Naive B cell (primary cell): ENCODE data around the gene KIF6. TPM values are rescaled to one million over a fixed set of nuclear protein-coding genes. Genes with fewer than 3 reads are reported as not detected.
"Not testable (repeated sequence)": the region's sequence is repeated elsewhere in the genome, so short reads cannot be mapped to it uniquely, and the experiment has no call there.

Experiments
- ATAC-seq, 2 donors: fragments of 150-1000 bp; cut with Tn5 transposase; 2 replicates each; pipeline ENCODE4 v1.10.0; 2021; ENCODE audit warnings: low read depth in 2 of 2, mild to moderate bottlenecking in 2 of 2, moderate library complexity in 2 of 2
- DNase-seq: peaks from one replicate; pipeline ENCODE4 v3.0.0; 2022
- H3K27ac Mint-ChIP-seq, 6 donors: one replicate each; pipeline ENCODE4 v1.8.0; 2020 to 2022; ENCODE audit warnings: mild to moderate bottlenecking in 6 of 6, mixed read lengths in 6 of 6, moderate library complexity in 5 of 6, inconsistent platforms in 2 of 6
- H3K27me3 Mint-ChIP-seq, 3 donors: one replicate each; pipeline ENCODE4 v1.8.0; 2021 to 2022; ENCODE audit warnings: mixed read lengths in 3 of 3, mild to moderate bottlenecking in 1 of 3
- H3K36me3 Mint-ChIP-seq, 2 donors: one replicate each; pipeline ENCODE4 v1.8.0; 2020 to 2022; ENCODE audit warnings: mixed read lengths in 2 of 2, inconsistent platforms in 1 of 2, mild to moderate bottlenecking in 1 of 2
- H3K4me1 Mint-ChIP-seq, 3 donors: one replicate each; pipeline ENCODE4 v1.8.0; 2020 to 2022; ENCODE audit warnings: mixed read lengths in 3 of 3, inconsistent platforms in 1 of 3, mild to moderate bottlenecking in 1 of 3, moderate library complexity in 1 of 3
- H3K4me3 Mint-ChIP-seq, 8 donors: one replicate each; pipeline ENCODE4 v1.8.0; 2020 to 2022; ENCODE audit warnings: mild to moderate bottlenecking in 8 of 8, mixed read lengths in 8 of 8, moderate library complexity in 8 of 8, inconsistent platforms in 2 of 8
- H3K9me3 Mint-ChIP-seq, 7 donors: one replicate each; pipeline ENCODE4 v1.8.0; 2020 to 2022; ENCODE audit warnings: mixed read lengths in 7 of 7, mild to moderate bottlenecking in 5 of 7, inconsistent platforms in 2 of 7, moderate library complexity in 1 of 7
- polyA plus RNA-seq, 6 donors: library from polyadenylated mRNA; unstranded; fragments of 300-500 nt; fragmentation: Illumina TruSeq; gene quantifications; one replicate each; pipeline ENCODE4 v1.2.3, GENCODE V29; 2021; ENCODE audit warnings: low read depth in 6 of 6

KIF6 gene
- polyA plus RNA-seq, 6 donors from 2014 or later: 0.16 to 0.19 TPM; not detected in 4

DNA sequence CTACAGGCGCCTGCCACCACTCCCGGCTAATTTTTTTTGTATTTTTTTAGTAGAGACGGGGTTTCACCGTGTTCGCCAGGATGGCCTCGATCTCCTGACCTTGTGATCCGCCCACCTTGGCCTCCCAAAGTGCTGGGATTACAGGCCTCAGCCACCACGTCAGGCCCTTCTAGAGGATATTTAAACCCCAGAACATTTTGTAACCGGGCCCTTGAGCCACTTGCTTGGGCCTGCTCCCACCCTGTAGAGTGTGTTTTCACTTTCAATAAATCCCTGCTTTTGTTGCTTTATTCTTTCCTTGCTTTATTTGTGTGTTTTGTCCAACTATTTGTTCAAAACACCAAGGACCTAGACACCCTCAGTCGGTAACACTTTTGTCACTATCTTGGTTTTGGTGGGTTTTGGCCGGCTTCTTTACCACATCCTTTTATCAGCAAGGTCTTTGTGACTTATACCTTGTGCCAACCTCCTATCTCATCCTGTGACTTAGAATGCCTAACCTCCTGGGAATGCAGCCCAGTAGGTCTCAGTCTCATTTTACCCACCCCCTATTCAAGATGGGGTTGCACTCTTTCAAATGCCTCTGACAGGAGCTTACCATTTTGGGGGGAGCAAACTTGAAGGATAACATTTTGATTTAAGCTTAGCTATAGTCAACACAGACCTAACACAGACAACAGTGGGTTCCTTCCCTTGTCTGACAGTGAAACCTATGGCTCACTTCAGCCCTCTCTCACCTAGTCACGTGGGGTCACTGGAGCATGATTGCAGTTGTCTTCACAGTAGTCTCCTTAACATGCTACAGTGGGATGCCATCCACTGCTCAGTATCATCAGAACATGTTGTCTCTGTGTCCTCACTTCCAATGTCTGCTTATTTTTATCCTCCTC is 27.9 kb upstream of the KIF6 start:
- Mint-ChIP-seq H3K27ac (no peak overlapping the region), H3K9me3 (peaks cover 0 to 5% (median 0%) of the 10 kb centered on the region in 7 donors), H3K36me3 (no peaks in the 10 kb centered on the region), H3K4me3 (no peak overlapping the region), H3K27me3 (peaks cover 6 to 10% (median 7%) of the 10 kb centered on the region in 3 donors), H3K4me1 (no peaks in the 10 kb centered on the region)
- DNase-seq (no peak), ATAC-seq (no peak)

- Mint-ChIP-seq H3K9me3 (peaks cover 0 to 12% (median 4%) of the 10 kb centered on the region in 7 donors), H3K27me3 (peaks cover 0 to 15% (median 0%) of the 10 kb centered on the region in 3 donors), H3K36me3 (no peaks in the 10 kb centered on the region), H3K4me3 (no peak overlapping the region), H3K27ac (no peak overlapping the region), H3K4me1 (no peaks in the 10 kb centered on the region)
- no peak for DNase-seq
- ATAC-seq: no peak
Observed at GRCh38 chr6:39746795-39747194, 21.6 kb upstream of the KIF6 start.

GRCh38 chr6:39733704-39734103 is 8.5 kb upstream of the KIF6 start:
- peaks cover 26 to 49% (median 33%) of the 10 kb centered on the region in 3 donors for H3K27me3 Mint-ChIP-seq
- DNase-seq (no peak), ATAC-seq (no peak)
- no peaks in the 10 kb centered on the region for H3K4me1 Mint-ChIP-seq
- no peak overlapping the region for H3K27ac Mint-ChIP-seq
- H3K36me3 Mint-ChIP-seq: no peaks in the 10 kb centered on the region
- no peak overlapping the region for H3K4me3 Mint-ChIP-seq
- H3K9me3 Mint-ChIP-seq: peaks cover 0 to 13% (median 5%) of the 10 kb centered on the region in 7 donors

- Mint-ChIP-seq H3K27ac (no peak overlapping the region), H3K27me3 (peaks cover 29 to 39% (median 33%) of the 10 kb centered on the region in 3 donors), H3K4me1 (no peaks in the 10 kb centered on the region), H3K9me3 (peaks cover 0 to 4% (median 0%) of the 10 kb centered on the region in 7 donors), H3K4me3 (no peak overlapping the region), H3K36me3 (no peaks in the 10 kb centered on the region)
- DNase-seq (no peak), ATAC-seq (no peak)
Observed at GRCh38 chr6:39731565-39731964, 6.4 kb upstream of the KIF6 start.

- peaks cover 22 to 40% (median 24%) of the 10 kb centered on the region in 3 donors for H3K27me3 Mint-ChIP-seq
- peaks cover 4 to 5% (median 4%) of the 10 kb centered on the region in 3 donors for H3K4me1 Mint-ChIP-seq
- H3K36me3 Mint-ChIP-seq: no peaks in the 10 kb centered on the region
- H3K27ac Mint-ChIP-seq: no peak overlapping the region
- no peak overlapping the region for H3K4me3 Mint-ChIP-seq
- no peak for DNase-seq
- H3K9me3 Mint-ChIP-seq: peaks cover 0 to 3% (median 0%) of the 10 kb centered on the region in 7 donors
- no peak for ATAC-seq
Observed at GRCh38 chr6:39729945-39730344, 4.7 kb upstream of the KIF6 start.

- Mint-ChIP-seq H3K4me3 (peak overlapping the region in 7 of 8 donors; percentile 39 to 96 (median 90)), H3K27ac (no peak overlapping the region), H3K9me3 (peaks cover 0 to 7% (median 0%) of the 10 kb centered on the region in 7 donors), H3K27me3 (peaks cover 0 to 7% (median 4%) of the 10 kb centered on the region in 3 donors), H3K4me1 (peaks cover 4 to 10% (median 8%) of the 10 kb centered on the region in 3 donors), H3K36me3 (no peaks in the 10 kb centered on the region)
- DNase-seq (no peak), ATAC-seq (no peak)
Observed at GRCh38 chr6:39725632-39725997, 407 bp upstream of the KIF6 start.

- peak overlapping the region in 1 of 6 donors; percentile 22 for H3K27ac Mint-ChIP-seq
- not testable (repeated sequence) for ATAC-seq, H3K36me3 Mint-ChIP-seq, H3K9me3 Mint-ChIP-seq, H3K4me1 Mint-ChIP-seq, DNase-seq, H3K4me3 Mint-ChIP-seq
- peaks cover 0 to 14% (median 8%) of the 10 kb centered on the region in 3 donors for H3K27me3 Mint-ChIP-seq
Observed at GRCh38 chr6:39723350-39723749, 1.9 kb downstream of the KIF6 start.

- no peak overlapping the region for H3K4me3 Mint-ChIP-seq
- H3K36me3 Mint-ChIP-seq: no peaks in the 10 kb centered on the region
- no peak for ATAC-seq
- H3K9me3 Mint-ChIP-seq: no peaks in the 10 kb centered on the region
- DNase-seq: no peak
- no peak overlapping the region for H3K27ac Mint-ChIP-seq
- peaks cover 18 to 37% (median 35%) of the 10 kb centered on the region in 3 donors for H3K27me3 Mint-ChIP-seq
- H3K4me1 Mint-ChIP-seq: no peaks in the 10 kb centered on the region
Observed at GRCh38 chr6:39714802-39715201, 10.4 kb downstream of the KIF6 start.

- Mint-ChIP-seq H3K4me1 (no peaks in the 10 kb centered on the region), H3K36me3 (no peaks in the 10 kb centered on the region), H3K27ac (no peak overlapping the region), H3K9me3 (no peaks in the 10 kb centered on the region), H3K27me3 (peaks cover 0 to 31% (median 30%) of the 10 kb centered on the region in 3 donors), H3K4me3 (no peak overlapping the region)
- DNase-seq (no peak), ATAC-seq (no peak)
Observed at GRCh38 chr6:39707962-39708683, 17.1 kb downstream of the KIF6 start.

GRCh38 chr6:39706819-39707335 is 18.3 kb downstream of the KIF6 start:
- Mint-ChIP-seq H3K36me3 (no peaks in the 10 kb centered on the region), H3K27ac (peak overlapping the region in 1 of 6 donors; percentile 30), H3K4me3 (no peak overlapping the region), H3K27me3 (peaks cover 0 to 26% (median 24%) of the 10 kb centered on the region in 3 donors), H3K9me3 (no peaks in the 10 kb centered on the region), H3K4me1 (no peaks in the 10 kb centered on the region)
- ATAC-seq (no peak), DNase-seq (no peak)

- no peaks in the 10 kb centered on the region for H3K36me3 Mint-ChIP-seq
- no peak for ATAC-seq
- H3K9me3 Mint-ChIP-seq: no peaks in the 10 kb centered on the region
- DNase-seq: no peak
- H3K27ac Mint-ChIP-seq: no peak overlapping the region
- H3K4me3 Mint-ChIP-seq: no peak overlapping the region
- peaks cover 0 to 13% (median 8%) of the 10 kb centered on the region in 3 donors for H3K27me3 Mint-ChIP-seq
- H3K4me1 Mint-ChIP-seq: peaks cover 0 to 5% (median 0%) of the 10 kb centered on the region in 3 donors
Observed at GRCh38 chr6:39702265-39702664, 22.9 kb downstream of the KIF6 start.

DNA sequence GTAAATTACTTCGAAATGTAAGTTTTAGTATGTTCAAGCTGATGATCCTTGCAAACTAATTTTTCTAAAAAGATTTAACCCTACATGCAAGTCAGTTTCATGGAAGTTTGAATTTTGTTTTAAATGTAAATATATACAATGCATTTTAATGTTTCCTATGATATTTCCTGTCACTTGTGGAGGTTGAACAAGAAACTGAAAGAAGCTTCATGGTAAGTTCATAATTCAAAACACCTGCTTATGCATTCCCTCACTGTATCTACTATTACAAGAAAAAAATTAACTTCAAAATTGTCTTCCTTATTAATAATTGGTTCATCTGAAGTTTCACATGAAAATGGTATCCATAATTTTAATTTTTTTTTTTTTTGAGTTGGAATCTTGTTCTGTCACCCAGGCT is 24.8 kb downstream of the KIF6 start:
- Mint-ChIP-seq H3K4me3 (no peak overlapping the region), H3K36me3 (no peaks in the 10 kb centered on the region), H3K27me3 (peaks cover 0 to 8% (median under 1%) of the 10 kb centered on the region in 3 donors), H3K27ac (no peak overlapping the region), H3K9me3 (peaks cover 0 to 3% (median 0%) of the 10 kb centered on the region in 7 donors), H3K4me1 (peaks cover 0 to 10% (median 0%) of the 10 kb centered on the region in 3 donors)
- no peak for DNase-seq
- ATAC-seq: no peak

GRCh38 chr6:39698789-39699188 is 26.4 kb downstream of the KIF6 start:
- Mint-ChIP-seq H3K27me3 (peaks cover 0 to 5% (median under 1%) of the 10 kb centered on the region in 3 donors), H3K9me3 (peaks cover 0 to 3% (median 0%) of the 10 kb centered on the region in 7 donors), H3K4me3 (no peak overlapping the region), H3K4me1 (peaks cover 0 to 10% (median 0%) of the 10 kb centered on the region in 3 donors), H3K27ac (no peak overlapping the region), H3K36me3 (no peaks in the 10 kb centered on the region)
- DNase-seq (no peak), ATAC-seq (no peak)
